ENCODE data around the gene ZNF569. TPM values are rescaled to one million over a fixed set of nuclear protein-coding genes. Genes with fewer than 3 reads are reported as not detected.

Gene ZNF569
- total and polyA plus RNA-seq, 2 of the 8 experiments (the other 6 are each of a cell fraction or from before 2014, with no cell fraction given) = 2.4 to 10.5 TPM

GRCh38 chr19:37389234-37389633 lies 78.0 kb downstream of the ZNF569 start:
- Histone ChIP-seq H2BK15ac (ENCODE audit: low read length) (no peak overlapping the region), H2AK5ac (ENCODE audit: low read depth, low read length) (no peak overlapping the region), H4K20me1 (replicated peaks in 1 of 2; ENCODE audit: control insufficient read depth in 1 of 2, insufficient read depth in 2 of 2, low read length in 2 of 2) (no peaks in the 10 kb centered on the region), H3K23ac (ENCODE audit: insufficient read length) (no peak overlapping the region), H3K4me1 (replicated peaks in 1 of 4; ENCODE audit: control insufficient read depth in 3 of 4, insufficient read depth in 4 of 4, low read length in 3 of 4) (no peaks in the 10 kb centered on the region), H4K5ac (ENCODE audit: insufficient read length, low read depth, low read length) (no peak overlapping the region), H2BK12ac (ENCODE audit: low read depth, low read length) (no peak overlapping the region), H3K36me3 (ENCODE audit: control insufficient read depth in 2 of 4, insufficient read depth in 4 of 4, low read length in 3 of 4) (peaks cover 0 to 36% (median 19%) of the 10 kb centered on the region in 4 experiments; a peak in 5 of 8 replicates), H3K9me3 (ENCODE audit: insufficient read depth in 2 of 2, low read depth in 1 of 2, low read length in 1 of 2) (peaks cover 55 to 59% of the 10 kb centered on the region in 2 experiments), H3K4ac (replicated peaks; ENCODE audit: insufficient read length, low read depth, low read length) (no peak overlapping the region), H3K23me2 (ENCODE audit: low read depth, low read length) (no peaks in the 10 kb centered on the region), H2AFZ (ENCODE audit: low read length) (no peak overlapping the region), H3K27me3 (replicated peaks in 1 of 4; ENCODE audit: control insufficient read depth in 3 of 4, extremely low read depth in 1 of 4, insufficient read depth in 3 of 4, low read length in 3 of 4) (no peaks in the 10 kb centered on the region), H4K91ac (replicated peaks; ENCODE audit: insufficient read length, low read length) (no peak overlapping the region), H2BK120ac (replicated peaks; ENCODE audit: low read depth, low read length) (no peak overlapping the region), H3K56ac (replicated peaks; ENCODE audit: insufficient read length, low read depth, low read length) (no peak overlapping the region), H3K4me3 (ENCODE audit: extremely low read depth in 1 of 4, insufficient read depth in 2 of 4, low read depth in 3 of 4, low read length in 4 of 4) (no peak overlapping the region), H3K27ac (ENCODE audit: low read depth, low read length) (no peak overlapping the region), H3K4me2 (ENCODE audit: insufficient read depth in 1 of 2, low read depth in 2 of 2, low read length in 2 of 2) (no peak overlapping the region), H4K8ac (ENCODE audit: extremely low read depth, insufficient read depth, low read length) (no peak overlapping the region), H3K79me2 (ENCODE audit: control insufficient read depth in 1 of 2, insufficient read depth in 2 of 2, low read length in 2 of 2) (no peaks in the 10 kb centered on the region), H3K9ac (replicated peaks in 1 of 4; ENCODE audit: extremely low read depth in 1 of 4, low read depth in 3 of 4, low read length in 3 of 4) (no peak overlapping the region), H3K18ac (ENCODE audit: extremely low read depth, low read length) (no peak overlapping the region), H3K79me1 (ENCODE audit: low read depth, low read length) (no peaks in the 10 kb centered on the region), H2BK20ac (ENCODE audit: low read length) (no peak overlapping the region), H3K14ac (ENCODE audit: insufficient read length) (no peak overlapping the region), H2BK5ac (ENCODE audit: low read depth, low read length) (no peak overlapping the region)
- POLR2A ChIA-PET (ENCODE audit: partially characterized antibody) = no interaction called here
- CTCF ChIA-PET (ENCODE audit: partially characterized antibody) = no interaction called here
- 92% methylated on average over 4 of the region's 4 CpGs; no CpG with 5 or more reads in 1 of the 2 experiments for WGBS, 2 experiments (ENCODE audit: extremely low coverage in 1 of 2, insufficient coverage in 1 of 2, insufficient read length in 1 of 2, insufficient replicate concordance in 2 of 2, low coverage in 1 of 2, low lambda C conversion rate in 2 of 2, missing lambda C conversion rate in 1 of 2)
- TF ChIP-seq SUZ12 (IDR thresholded peaks at IDR 0.05; ENCODE audit: low read length) (no peak), ZNF274 (IDR thresholded peaks at IDR 0.05; ENCODE audit: borderline replicate concordance, extremely low read depth, low read length) (peak; percentile 80), SP4 (IDR thresholded peaks at IDR 0.05; ENCODE audit: low read length) (no peak)
- DNase-seq (ENCODE audit: low read depth in 1 of 2, low spot score in 2 of 2) (no peak), FAIRE-seq (no peak)

Data from H1 (cell line).